Islet of Langerhans (tissue), 1 donor: ENCODE measurements around the gene SLAMF7.
"Not testable (repeated sequence)": the region's sequence is repeated elsewhere in the genome, so short reads cannot be mapped to it uniquely, and the experiment has no call there.

ENCODE experiments used
- FAIRE-seq: peaks from one replicate; lab custom pipeline; 2011; peaks lifted over from hg19 to GRCh38; lab: Jason Lieb, UNC

SLAMF7 gene

DNA sequence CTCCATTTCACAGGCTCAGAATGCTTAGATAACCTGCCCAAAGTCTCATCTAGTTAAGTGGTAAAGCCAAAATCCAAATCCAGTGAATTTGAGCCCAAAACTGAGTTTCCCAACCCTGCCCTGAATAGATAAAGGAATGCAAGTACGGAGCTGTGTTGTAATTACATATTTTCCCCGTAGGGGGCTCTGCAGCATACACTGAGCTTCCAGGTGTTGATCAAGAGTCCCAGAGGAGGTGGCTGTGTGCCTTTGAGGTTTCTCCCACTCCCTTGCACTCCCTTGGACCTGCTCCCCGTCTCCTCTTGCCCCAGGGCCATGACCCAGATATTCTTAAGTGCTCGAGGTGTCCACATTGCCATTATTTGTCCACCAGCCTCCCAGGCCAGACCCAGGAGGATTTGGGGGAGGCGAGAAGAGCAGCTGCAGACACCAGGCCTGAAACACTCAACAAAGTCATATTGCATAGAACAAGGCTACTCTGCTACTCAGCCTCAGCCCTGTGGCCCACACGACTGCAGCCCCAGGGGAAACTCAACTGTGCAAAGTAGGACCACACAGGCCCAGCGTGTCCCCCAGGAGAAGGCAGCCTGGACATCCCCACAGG, 38.5 kb downstream of the SLAMF7 start:
- FAIRE-seq: no peak

DNA sequence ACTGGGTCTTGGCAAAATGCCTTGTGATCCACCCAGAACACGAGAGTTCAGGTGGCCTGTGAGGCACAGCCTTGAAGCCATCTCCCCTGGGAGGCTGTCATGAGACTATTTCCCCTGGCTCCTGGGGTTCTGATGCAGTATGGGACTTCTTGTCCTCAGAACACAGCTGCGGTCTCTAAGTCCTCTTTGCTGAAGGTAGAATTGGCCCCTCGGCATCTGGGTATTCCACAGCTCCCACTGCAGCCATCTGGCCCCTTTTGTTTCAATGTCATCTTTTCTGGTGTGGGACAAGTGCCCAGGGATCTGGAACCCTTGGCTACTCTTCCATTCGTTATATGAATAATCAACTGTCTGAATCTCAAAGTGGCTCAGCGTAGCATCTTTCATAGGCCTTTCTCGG, 39.9 kb downstream of the SLAMF7 start:
- no peak for FAIRE-seq

- FAIRE-seq: no peak
Observed at GRCh38 chr1:160779626-160780397, 40.8 kb downstream of the SLAMF7 start.

DNA sequence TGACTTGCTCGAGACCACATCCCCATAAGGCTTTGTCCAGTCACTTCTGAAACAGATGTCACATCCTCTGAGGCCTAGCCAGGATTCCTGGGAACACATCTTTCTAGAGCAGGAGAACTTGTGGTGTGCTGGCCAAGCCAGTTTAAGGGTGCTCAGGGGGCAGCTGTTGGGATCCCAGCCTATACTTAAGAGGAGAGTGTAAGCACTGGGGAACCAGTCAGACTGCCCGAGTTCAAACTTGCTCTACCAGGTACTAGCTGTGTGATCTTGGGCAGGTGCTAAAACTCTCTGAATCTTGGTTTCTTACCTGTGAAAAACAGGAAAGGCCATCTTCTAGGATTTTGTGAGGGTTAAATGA, 41.3 kb downstream of the SLAMF7 start:
- FAIRE-seq: no peak

- FAIRE-seq: no peak
Observed at GRCh38 chr1:160781186-160781766, 42.2 kb downstream of the SLAMF7 start.

DNA sequence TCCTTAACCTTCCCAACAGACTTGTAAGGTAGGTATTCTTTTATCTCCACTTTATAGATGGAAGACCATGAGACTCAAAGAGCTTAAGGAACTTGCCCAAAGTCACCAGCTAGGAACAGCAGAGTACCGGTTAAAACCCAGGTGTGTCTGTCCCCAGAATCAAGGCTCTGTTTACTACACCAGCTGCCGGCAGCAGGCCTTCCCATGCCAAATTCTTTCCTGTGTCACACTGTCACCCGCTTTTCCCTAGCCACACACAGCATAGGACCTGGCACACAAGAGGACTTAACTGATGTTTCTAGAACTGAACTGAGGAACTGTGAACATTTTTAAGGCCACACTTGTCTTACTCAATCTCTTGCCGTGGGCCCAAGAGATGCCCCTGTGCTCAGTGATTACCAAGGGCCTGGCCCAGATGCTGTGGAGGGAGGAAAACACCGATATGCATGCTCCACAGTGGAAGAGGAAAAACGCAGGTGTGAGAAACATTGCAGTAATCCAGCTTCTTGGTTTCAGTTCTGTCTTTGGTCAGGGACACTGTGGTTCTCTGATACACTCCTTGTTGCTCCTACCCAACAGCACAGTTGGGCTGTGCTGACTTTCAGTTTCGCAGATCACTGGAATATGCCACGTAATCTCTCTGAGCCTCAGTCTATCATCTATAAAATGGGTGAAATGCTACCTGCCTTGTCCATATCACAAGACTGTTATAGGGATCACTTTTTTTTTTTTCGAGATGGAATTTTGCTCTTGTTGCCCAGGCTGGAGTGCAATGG, 43.1 kb downstream of the SLAMF7 start:
- FAIRE-seq: no peak

DNA sequence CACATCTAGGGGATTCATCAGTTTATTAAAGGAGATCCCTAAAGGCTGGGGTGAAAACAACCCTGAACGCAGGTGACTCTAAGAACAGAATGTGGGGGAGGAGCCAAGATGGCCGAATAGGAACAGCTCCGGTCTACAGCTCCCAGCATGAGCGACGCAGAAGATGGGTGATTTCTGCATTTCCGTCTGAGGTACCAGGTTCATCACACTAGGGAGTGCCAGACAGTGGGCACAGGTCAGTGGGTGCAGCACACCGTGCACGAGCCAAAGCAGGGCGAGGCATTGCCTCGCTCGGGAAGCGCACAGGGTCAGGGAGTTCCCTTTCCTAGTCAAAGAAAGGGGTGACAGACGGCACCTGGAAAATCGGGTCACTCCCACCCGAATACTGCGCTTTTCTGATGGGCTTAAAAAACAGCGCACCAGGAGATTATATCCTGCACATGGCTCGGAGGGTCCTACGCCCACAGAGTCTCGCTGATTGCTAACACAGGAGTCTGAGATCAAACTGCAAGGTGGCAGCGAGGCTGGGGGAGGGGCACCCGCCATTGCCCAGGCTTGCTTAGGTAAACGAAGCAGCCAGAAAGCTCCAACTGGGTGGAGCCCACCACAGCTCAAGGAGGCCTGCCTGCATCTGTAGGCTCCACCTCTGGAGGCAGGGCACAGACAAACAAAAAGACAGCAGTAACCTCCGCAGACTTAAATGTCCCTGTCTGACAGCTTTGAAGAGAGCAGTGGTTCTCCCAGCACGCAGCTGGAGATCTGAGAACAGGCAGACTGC, 44.1 kb downstream of the SLAMF7 start:
- FAIRE-seq: not testable (repeated sequence)

- FAIRE-seq: no peak
Observed at GRCh38 chr1:160789051-160789701, 50.1 kb downstream of the SLAMF7 start.

GRCh38 chr1:160789702-160790611, 50.9 kb downstream of the SLAMF7 start:
- no peak for FAIRE-seq

GRCh38 chr1:160794376-160794775, 55.3 kb downstream of the SLAMF7 start:
- no peak for FAIRE-seq

DNA sequence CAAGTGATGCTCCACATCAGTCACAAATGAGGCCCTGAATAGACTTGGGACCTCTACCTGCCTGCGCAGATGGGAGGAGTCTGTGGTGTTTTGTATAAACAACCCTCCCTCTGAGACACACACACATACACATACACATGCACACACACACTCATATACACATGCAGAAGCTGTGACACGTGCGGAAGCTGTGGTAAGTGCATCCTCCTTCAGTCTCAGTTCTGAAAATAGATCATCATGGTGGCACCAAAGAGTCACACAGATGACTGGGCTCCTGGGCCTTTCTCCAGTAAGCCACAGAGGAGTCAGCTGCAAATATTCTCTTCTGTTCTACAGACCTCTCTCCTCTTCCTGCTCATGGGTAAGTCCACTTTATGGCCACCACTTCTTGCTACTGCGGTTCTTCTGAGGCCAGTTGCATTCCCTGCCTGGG, 56.9 kb downstream of the SLAMF7 start, which contains the start of gene LY9:
LY9 (plus strand) TSS at position 224 of the 433 bp plus-strand sequence; CDS start at position 238, 14 bp downstream.
- no peak for FAIRE-seq

GRCh38 chr1:160797271-160797709, 58.2 kb downstream of the SLAMF7 start:
- FAIRE-seq: no peak

GRCh38 chr1:160797861-160798273, 58.8 kb downstream of the SLAMF7 start:
- no peak for FAIRE-seq

GRCh38 chr1:160798439-160798838, 59.4 kb downstream of the SLAMF7 start:
- no peak for FAIRE-seq

DNA sequence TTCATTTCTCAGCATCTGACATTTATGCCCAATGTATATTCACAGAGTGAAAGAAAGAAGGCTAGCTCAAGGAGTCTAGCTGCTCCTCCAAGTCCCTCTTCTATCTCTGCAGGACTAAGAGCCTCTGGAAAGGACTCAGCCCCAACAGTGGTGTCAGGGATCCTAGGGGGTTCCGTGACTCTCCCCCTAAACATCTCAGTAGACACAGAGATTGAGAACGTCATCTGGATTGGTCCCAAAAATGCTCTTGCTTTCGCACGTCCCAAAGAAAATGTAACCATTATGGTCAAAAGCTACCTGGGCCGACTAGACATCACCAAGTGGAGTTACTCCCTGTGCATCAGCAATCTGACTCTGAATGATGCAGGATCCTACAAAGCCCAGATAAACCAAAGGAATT, 60.6 kb downstream of the SLAMF7 start:
- no peak for FAIRE-seq

GRCh38 chr1:160800142-160800541, 61.1 kb downstream of the SLAMF7 start:
- no peak for FAIRE-seq

DNA sequence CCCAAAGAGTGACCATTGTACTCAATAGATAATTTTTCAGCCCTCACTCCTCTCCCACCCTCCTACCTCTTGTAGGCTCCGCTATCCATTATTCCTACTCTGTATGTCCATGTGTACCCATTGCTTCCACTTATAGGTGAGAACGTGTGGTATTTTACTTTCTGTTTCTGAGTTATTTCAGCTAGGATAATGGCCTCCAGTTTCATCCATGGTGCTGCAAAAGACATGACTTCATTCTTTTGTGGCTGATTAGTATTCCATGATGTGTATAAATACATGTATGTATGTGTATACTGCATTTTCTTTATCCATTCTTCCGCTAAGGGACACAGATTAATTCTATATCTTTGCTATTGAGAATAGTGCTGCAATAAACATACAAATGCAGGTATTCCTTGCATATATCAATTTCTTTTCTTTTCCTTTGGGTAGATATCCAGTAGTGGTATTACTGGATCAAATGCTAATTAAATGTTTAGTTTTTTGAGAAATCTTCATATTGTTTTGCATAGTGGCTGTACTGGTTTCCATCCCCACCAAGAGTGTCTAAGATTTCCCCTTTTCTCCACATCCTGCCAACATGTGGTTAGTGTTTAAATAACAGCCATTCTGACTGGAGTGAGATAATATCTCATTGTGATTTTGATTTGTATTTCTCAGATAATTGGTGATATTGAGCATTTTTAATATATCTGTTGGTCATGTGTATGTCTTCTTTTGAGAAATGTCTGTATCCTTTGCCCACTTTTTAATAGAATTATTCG, 61.8 kb downstream of the SLAMF7 start:
- FAIRE-seq: no peak

- no peak for FAIRE-seq
Observed at GRCh38 chr1:160801836-160802580, 63.0 kb downstream of the SLAMF7 start.
